Measurements from ENCODE around the gene ZYG11B.
"Not testable (repeated sequence)": the region's sequence is repeated elsewhere in the genome, so short reads cannot be mapped to it uniquely, and the experiment has no call there.

Gene ZYG11B

GRCh38 chr1:52867087-52867863, 141.0 kb downstream of the ZYG11B start:
- Histone ChIP-seq H3K27ac (no peak overlapping the region), H3K9ac (ENCODE audit: insufficient read length) (no peak overlapping the region), H3K36me3 (ENCODE audit: insufficient read depth, low read length) (no peaks in the 10 kb centered on the region), H3K9me3 (ENCODE audit: low read depth, low read length) (no peaks in the 10 kb centered on the region), H3K4me3 (no peak overlapping the region)
- DNase-seq (ENCODE audit: low read depth, low spot score) = no peak
- no peak for TF ChIP-seq POLR2AphosphoS5 (IDR thresholded peaks at IDR 0.05; ENCODE audit: borderline replicate concordance, low read depth, low read length)
- no peak for TF ChIP-seq FOXP2 (optimal IDR thresholded peaks at IDR 0.05; ENCODE audit: control extremely low read depth, extremely low read length, insufficient read depth)
- no peak for TF ChIP-seq EZH2 (IDR thresholded peaks at IDR 0.05)

- not testable (repeated sequence) for H3K9me3 ChIP-seq (ENCODE audit: low read depth, low read length); DNase-seq (ENCODE audit: low read depth, low spot score); H3K36me3 ChIP-seq (ENCODE audit: insufficient read depth, low read length); H3K9ac ChIP-seq (ENCODE audit: insufficient read length); H3K4me3 ChIP-seq; H3K27ac ChIP-seq
Measured at GRCh38 chr1:52869727-52870126, 143.5 kb downstream of the ZYG11B start.

GRCh38 chr1:52876843-52877242, 150.6 kb downstream of the ZYG11B start:
- Histone ChIP-seq H3K36me3 (ENCODE audit: insufficient read depth, low read length) (no peaks in the 10 kb centered on the region), H3K9me3 (ENCODE audit: low read depth, low read length) (no peaks in the 10 kb centered on the region), H3K27ac (no peak overlapping the region), H3K9ac (ENCODE audit: insufficient read length) (no peak overlapping the region), H3K4me3 (no peak overlapping the region)
- DNase-seq (ENCODE audit: low read depth, low spot score) = no peak
- TF ChIP-seq FOXP2 (optimal IDR thresholded peaks at IDR 0.05; ENCODE audit: control extremely low read depth, extremely low read length, insufficient read depth) = no peak
- no peak for TF ChIP-seq EZH2 (IDR thresholded peaks at IDR 0.05)
- TF ChIP-seq POLR2AphosphoS5 (IDR thresholded peaks at IDR 0.05; ENCODE audit: borderline replicate concordance, low read depth, low read length) = no peak

Data from SK-N-MC (cell line).